Natural killer cell (primary cell): Measurements from ENCODE around the gene ITGA1. TPM values are rescaled to one million over a fixed set of nuclear protein-coding genes. Genes with fewer than 3 reads are reported as not detected.

Experiments used
- ATAC-seq, 3 donors: fragments of 150-1000 bp in 2 of 3; fragments of 200-7000 bp in 1 of 3; cut with Tn5 transposase; 1 replicate in 1 of 3; 2 replicates in 2 of 3; pipeline ENCODE4 v1.10.0; 2021; ENCODE audit warnings: mild to moderate bottlenecking in 2 of 3, moderate library complexity in 2 of 3
- DNase-seq, 2 donors: peaks; one replicate each; pipeline versions ENCODE4 v3.0.0 to v3.0.0-alpha.2; 2013 to 2021; ENCODE audit warnings: mixed read lengths in 1 of 2
- H3K27ac ChIP-seq: one replicate; pipeline ENCODE4 v1.5.1; 2013; ENCODE audit warnings: mild to moderate bottlenecking, low read length
- H3K27me3 ChIP-seq: one replicate; pipeline ENCODE4 v1.6.1; 2013; ENCODE audit warnings: low read length; ENCODE audit not compliant: control insufficient read depth, insufficient read depth
- H3K36me3 ChIP-seq: one replicate; pipeline ENCODE4 v1.6.1; 2013; ENCODE audit warnings: low read length; ENCODE audit not compliant: control insufficient read depth, insufficient read depth
- H3K4me1 ChIP-seq: one replicate; pipeline ENCODE4 v1.6.1; 2013; ENCODE audit warnings: low read length; ENCODE audit not compliant: control insufficient read depth, insufficient read depth
- H3K4me3 ChIP-seq: one replicate; pipeline ENCODE4 v1.5.1; 2013; ENCODE audit warnings: low read length
- H3K9me3 ChIP-seq: one replicate; pipeline ENCODE4 v1.6.1; 2013; ENCODE audit warnings: low read length; ENCODE audit not compliant: control insufficient read depth, insufficient read depth
- H3K27ac Mint-ChIP-seq, 2 donors: one replicate each; pipeline ENCODE4 v1.8.0; 2022; ENCODE audit warnings: mild to moderate bottlenecking in 2 of 2, mixed read lengths in 2 of 2, moderate library complexity in 1 of 2
- H3K27me3 Mint-ChIP-seq, 2 donors: one replicate each; pipeline ENCODE4 v1.8.0; 2022; ENCODE audit warnings: low read depth in 2 of 2, mixed read lengths in 2 of 2
- H3K36me3 Mint-ChIP-seq: one replicate; pipeline ENCODE4 v1.8.0; 2022; ENCODE audit warnings: mixed read lengths
- H3K4me1 Mint-ChIP-seq, 2 donors: one replicate each; pipeline ENCODE4 v1.8.0; 2022; ENCODE audit warnings: mixed read lengths in 2 of 2
- H3K4me3 Mint-ChIP-seq: one replicate; pipeline ENCODE4 v1.8.0; 2022; ENCODE audit warnings: mild to moderate bottlenecking, moderate library complexity, mixed read lengths
- H3K9me3 Mint-ChIP-seq, 2 donors: one replicate each; pipeline ENCODE4 v1.8.0; 2022; ENCODE audit warnings: mixed read lengths in 2 of 2
- WGBS: methylation state at CpG from one replicate; pipeline ENCODE4 v1.1.7; 2013; ENCODE audit warnings: missing lambda C conversion rate; ENCODE audit not compliant: insufficient coverage; 5-methylcytosine and 5-hydroxymethylcytosine counted together
- intact Hi-C: fragments of 100-400 bp; cut with micrococcal nuclease; formaldehyde crosslinking; loops from one replicate; pipeline ENCODE4 v1.14.2; 2022
- total RNA-seq, 4 donors: library from RNA; stranded (reverse); fragments of 120-200 nt in 1 of 4; gene quantifications; one replicate each; pipeline versions ENCODE4 v1.2.3 to v1.2.4, GENCODE V29; 2013 to 2022
- TF ChIP-seq, protein P1 (sequence below): fragments of 200-600 bp; IDR thresholded peaks from one replicate; pipeline ENCODE4 v1.8.0; 2022; ENCODE audit warnings: antibody characterized with exemption

ITGA1 gene
- total RNA-seq, 3 donors from 2014 or later (not counting 1 experiment from before 2014, with no cell fraction given): 0.45 to 0.82 (median 0.47) TPM

DNA sequence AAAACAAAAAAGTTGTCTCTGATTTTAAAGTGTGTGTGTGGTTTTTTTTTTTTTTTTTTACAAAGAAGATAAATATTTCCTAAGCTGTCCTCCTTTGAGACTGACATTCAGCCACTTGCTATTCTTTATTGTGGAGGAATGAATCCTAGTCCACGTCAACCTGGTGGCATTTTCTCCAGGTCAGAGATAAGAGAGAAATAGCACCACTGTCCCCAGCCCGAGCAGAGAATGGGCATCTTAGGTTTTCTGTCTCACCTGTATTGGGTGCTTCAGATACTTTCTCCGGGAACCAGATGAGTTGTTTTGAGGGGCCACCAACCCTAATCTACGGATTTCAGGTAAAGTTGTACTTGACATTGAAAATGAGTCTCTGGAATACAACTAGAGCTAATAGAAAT is 202.8 kb downstream of the ITGA1 start:
- peaks cover 45 to 48% of the 10 kb centered on the region in 2 donors for H3K27me3 Mint-ChIP-seq
- DNase-seq (no peak), ATAC-seq (no peak)
- Histone ChIP-seq H3K27me3 (peaks cover 25% of the 10 kb centered on the region), H3K4me1 (peaks cover 15% of the 10 kb centered on the region), H3K27ac (no peak overlapping the region), H3K4me3 (no peak overlapping the region), H3K36me3 (no peaks in the 10 kb centered on the region), H3K9me3 (no peaks in the 10 kb centered on the region)
- no peaks in the 10 kb centered on the region for H3K9me3 Mint-ChIP-seq
- intact Hi-C loops: no loop called here
- H3K4me3 Mint-ChIP-seq: no peak overlapping the region
- H3K4me1 Mint-ChIP-seq: no peaks in the 10 kb centered on the region
- H3K36me3 Mint-ChIP-seq: no peaks in the 10 kb centered on the region
- 86% methylated on average over 4 of the region's 4 CpGs for WGBS
- TF ChIP-seq, protein P1, sequence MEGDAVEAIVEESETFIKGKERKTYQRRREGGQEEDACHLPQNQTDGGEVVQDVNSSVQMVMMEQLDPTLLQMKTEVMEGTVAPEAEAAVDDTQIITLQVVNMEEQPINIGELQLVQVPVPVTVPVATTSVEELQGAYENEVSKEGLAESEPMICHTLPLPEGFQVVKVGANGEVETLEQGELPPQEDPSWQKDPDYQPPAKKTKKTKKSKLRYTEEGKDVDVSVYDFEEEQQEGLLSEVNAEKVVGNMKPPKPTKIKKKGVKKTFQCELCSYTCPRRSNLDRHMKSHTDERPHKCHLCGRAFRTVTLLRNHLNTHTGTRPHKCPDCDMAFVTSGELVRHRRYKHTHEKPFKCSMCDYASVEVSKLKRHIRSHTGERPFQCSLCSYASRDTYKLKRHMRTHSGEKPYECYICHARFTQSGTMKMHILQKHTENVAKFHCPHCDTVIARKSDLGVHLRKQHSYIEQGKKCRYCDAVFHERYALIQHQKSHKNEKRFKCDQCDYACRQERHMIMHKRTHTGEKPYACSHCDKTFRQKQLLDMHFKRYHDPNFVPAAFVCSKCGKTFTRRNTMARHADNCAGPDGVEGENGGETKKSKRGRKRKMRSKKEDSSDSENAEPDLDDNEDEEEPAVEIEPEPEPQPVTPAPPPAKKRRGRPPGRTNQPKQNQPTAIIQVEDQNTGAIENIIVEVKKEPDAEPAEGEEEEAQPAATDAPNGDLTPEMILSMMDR: no peak
- H3K27ac Mint-ChIP-seq: no peak overlapping the region

DNA sequence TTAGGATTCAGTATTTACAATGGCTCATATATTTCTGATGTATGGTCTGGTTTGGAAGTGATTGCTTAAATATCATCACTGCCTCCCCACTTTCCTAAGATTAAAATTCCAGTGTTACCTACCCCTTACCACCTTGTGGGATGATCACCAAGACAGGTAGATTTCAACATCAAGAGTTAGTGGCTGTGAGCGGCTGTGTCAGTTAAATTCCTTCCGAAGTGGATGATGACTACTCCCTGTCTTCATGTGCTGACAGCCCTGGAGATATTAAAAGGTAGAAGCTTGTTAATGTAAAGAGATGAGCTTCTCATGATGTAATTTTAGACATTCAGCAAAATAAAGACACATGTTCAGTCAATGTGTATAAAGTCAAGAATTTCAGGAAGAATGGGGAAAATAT is 205.7 kb downstream of the ITGA1 start:
- peaks cover 19% of the 10 kb centered on the region for H3K27me3 ChIP-seq
- intact Hi-C loops: no loop called here
- TF ChIP-seq, protein P1: no peak
- H3K36me3 ChIP-seq: no peaks in the 10 kb centered on the region
- no peaks in the 10 kb centered on the region for H3K9me3 Mint-ChIP-seq
- peaks cover 20 to 24% of the 10 kb centered on the region in 2 donors for H3K27me3 Mint-ChIP-seq
- H3K9me3 ChIP-seq: no peaks in the 10 kb centered on the region
- no peaks in the 10 kb centered on the region for H3K4me1 Mint-ChIP-seq
- WGBS: 100% methylated on average over 2 of the region's 2 CpGs
- peaks cover 15% of the 10 kb centered on the region for H3K4me1 ChIP-seq
- no peak overlapping the region for H3K27ac Mint-ChIP-seq
- no peaks in the 10 kb centered on the region for H3K36me3 Mint-ChIP-seq
- no peak overlapping the region for H3K4me3 ChIP-seq
- no peak overlapping the region for H3K4me3 Mint-ChIP-seq
- no peak for DNase-seq
- H3K27ac ChIP-seq: no peak overlapping the region
- no peak for ATAC-seq

DNA sequence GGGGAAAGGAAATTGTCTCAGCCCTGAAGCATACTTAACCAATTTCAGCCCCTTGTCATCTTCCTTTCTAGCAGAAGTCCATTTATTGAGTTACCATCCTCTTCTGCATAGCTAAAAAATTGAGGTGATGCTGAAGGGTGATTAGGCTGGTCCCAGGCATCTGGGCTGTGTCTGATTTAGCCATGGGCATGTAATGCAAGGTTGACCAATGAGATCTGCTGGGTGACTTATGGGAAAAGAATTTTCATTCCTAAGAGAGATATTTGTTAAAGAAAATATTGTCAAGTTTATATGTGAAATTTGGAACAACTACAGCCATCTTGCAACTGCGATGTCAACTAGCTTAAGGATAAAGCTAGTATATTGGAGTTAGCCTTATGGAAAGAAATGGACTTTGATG is 206.6 kb downstream of the ITGA1 start:
- ATAC-seq: no peak
- Histone ChIP-seq H3K36me3 (no peaks in the 10 kb centered on the region), H3K4me1 (peaks cover 10% of the 10 kb centered on the region), H3K9me3 (no peaks in the 10 kb centered on the region), H3K27ac (no peak overlapping the region), H3K27me3 (peaks cover 14% of the 10 kb centered on the region), H3K4me3 (no peak overlapping the region)
- Mint-ChIP-seq H3K27ac (no peak overlapping the region), H3K36me3 (no peaks in the 10 kb centered on the region), H3K9me3 (no peaks in the 10 kb centered on the region), H3K4me1 (no peaks in the 10 kb centered on the region), H3K4me3 (no peak overlapping the region), H3K27me3 (peaks cover 17 to 21% of the 10 kb centered on the region in 2 donors)
- TF ChIP-seq, protein P1: no peak
- no peak for DNase-seq
- 93% methylated on average over 1 of the region's 1 CpG for whole genome bisulfite sequencing
- intact Hi-C loops: no loop called here

DNA sequence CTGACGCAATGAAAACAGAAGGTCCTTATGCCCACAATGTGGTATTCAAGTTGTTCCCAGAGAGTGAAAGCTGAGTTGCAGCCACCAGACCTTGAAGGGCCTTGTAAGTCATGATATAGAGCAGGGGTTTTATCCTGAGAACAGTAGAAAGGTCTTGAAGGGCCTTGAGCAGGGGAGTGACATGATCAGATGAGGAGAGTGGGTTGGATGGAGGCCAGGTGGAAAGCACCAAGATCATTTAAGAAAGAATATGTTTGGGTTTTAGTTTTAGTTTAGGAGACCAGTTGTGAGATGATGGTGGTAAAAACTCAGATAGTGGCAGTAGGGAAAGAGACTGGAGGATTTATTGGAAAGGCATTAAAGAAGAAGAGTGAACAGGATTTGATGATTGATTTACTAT is 207.4 kb downstream of the ITGA1 start:
- DNase-seq (no peak), ATAC-seq (no peak)
- Histone ChIP-seq H3K27me3 (peaks cover 5% of the 10 kb centered on the region), H3K4me3 (no peak overlapping the region), H3K36me3 (no peaks in the 10 kb centered on the region), H3K27ac (no peak overlapping the region), H3K9me3 (no peaks in the 10 kb centered on the region), H3K4me1 (peaks cover 1% of the 10 kb centered on the region)
- TF ChIP-seq, protein P1: no peak
- no peak overlapping the region for H3K27ac Mint-ChIP-seq
- no peaks in the 10 kb centered on the region for H3K9me3 Mint-ChIP-seq
- intact Hi-C loops: no loop called here
- H3K4me3 Mint-ChIP-seq: no peak overlapping the region
- 96% methylated on average over 1 of the region's 1 CpG for WGBS
- H3K4me1 Mint-ChIP-seq: no peaks in the 10 kb centered on the region
- peaks cover 15 to 18% of the 10 kb centered on the region in 2 donors for H3K27me3 Mint-ChIP-seq
- H3K36me3 Mint-ChIP-seq: no peaks in the 10 kb centered on the region
